GM23248 (cell line): ENCODE data around the gene ANKRD63.

Source experiments
- EZH2 ChIP-seq: fragments of 200-600 bp; sonication (generic); IDR thresholded peaks from 2 replicates; pipeline ENCODE4 v1.6.1; 2018; ENCODE audit warnings: antibody characterized with exemption, mild to moderate bottlenecking; ENCODE audit not compliant: insufficient read depth, poor library complexity, severe bottlenecking
- EZH2phosphoT487 ChIP-seq: fragments of 200-600 bp; sonication (generic); IDR thresholded peaks from 2 replicates; pipeline ENCODE4 v1.6.1; 2018; ENCODE audit warnings: antibody characterized with exemption, moderate library complexity, mild to moderate bottlenecking, low read depth; ENCODE audit not compliant: insufficient read depth

GRCh38 chr15:40322531-40323238 is 39.8 kb upstream of the ANKRD63 start:
- no peak for TF ChIP-seq EZH2
- no peak for TF ChIP-seq EZH2phosphoT487
